HEK293 (cell line): Measurements from ENCODE around the gene OR1M1.

ENCODE experiments used
- CTCF ChIP-seq: fragments of 450-650 bp; formaldehyde crosslinking; IDR thresholded peaks from 2 replicates; pipeline ENCODE4 v1.5.1; 2016; ENCODE audit warnings: missing biosample characterization, missing genetic modification characterization
- HOXA7 ChIP-seq: sonication (generic); formaldehyde crosslinking; IDR thresholded peaks from 2 replicates; pipeline ENCODE4 v1.8.1; 2022; ENCODE audit warnings: missing genetic modification reagents, borderline replicate concordance
- MYNN ChIP-seq: fragments of 450-650 bp; formaldehyde crosslinking; IDR thresholded peaks from 2 replicates; pipeline ENCODE4 v1.5.1; 2016; ENCODE audit warnings: missing biosample characterization, missing genetic modification characterization, borderline replicate concordance
- PRDM4 ChIP-seq: fragments of 450-650 bp; formaldehyde crosslinking; IDR thresholded peaks from 2 replicates; pipeline ENCODE4 v1.5.1; 2017; ENCODE audit warnings: missing biosample characterization, missing genetic modification characterization
- REST ChIP-seq: fragments of 450-650 bp; formaldehyde crosslinking; IDR thresholded peaks from 2 replicates; pipeline ENCODE4 v1.5.1; 2016; ENCODE audit warnings: missing biosample characterization, missing genetic modification characterization
- TCF7L2 ChIP-seq: IDR thresholded peaks from 2 replicates; pipeline ENCODE4 v1.6.1; 2011; ENCODE audit warnings: low read depth, mild to moderate bottlenecking, inconsistent platforms, low read length, moderate library complexity, borderline replicate concordance
- ZNF18 ChIP-seq: fragments of 450-650 bp; formaldehyde crosslinking; IDR thresholded peaks from 2 replicates; pipeline ENCODE4 v1.5.1; 2016; ENCODE audit warnings: missing biosample characterization, missing genetic modification characterization
- ZNF274 ChIP-seq, 2 experiments: fragments of 200-500 bp in 1 of 2; fragments of 450-650 bp in 1 of 2; sonication (Bioruptor generic) in 1 of 2; formaldehyde crosslinking in 1 of 2; IDR thresholded peaks; 2 replicates each; pipeline versions ENCODE4 v1.5.1 to v1.6.1; 2014 to 2016; ENCODE audit warnings: borderline replicate concordance in 1 of 2, inconsistent platforms in 1 of 2, low read length in 1 of 2, missing biosample characterization in 1 of 2, missing genetic modification characterization in 1 of 2
- ZNF596 ChIP-seq: fragments of 450-650 bp; IDR thresholded peaks from 2 replicates; pipeline ENCODE4 v1.5.0; 2018; ENCODE audit warnings: missing biosample characterization, mild to moderate bottlenecking, missing genetic modification characterization, moderate library complexity

GRCh38 chr19:9126900-9127405, 40.1 kb downstream of the OR1M1 start, which contains the start of gene OR7G3:
- TF ChIP-seq CTCF (tag by site-specific recombination) (no peak), REST (tag by site-specific recombination) (no peak), TCF7L2 (no peak), HOXA7 (CRISPR knock-in tag) (no peak), ZNF596 (tag by site-specific recombination) (no peak), PRDM4 (tag by site-specific recombination) (no peak), ZNF274 (IDR thresholded peaks at IDR 0.05; ENCODE audit: low read length) (no peak), ZNF274 (tag by site-specific recombination; IDR thresholded peaks at IDR 0.05; ENCODE audit: borderline replicate concordance) (no peak), ZNF18 (tag by site-specific recombination) (no peak), MYNN (no peak)
